Skin epidermis (tissue), 12 donors: ENCODE measurements around the gene CCDC172.
A peak's percentile ranks its signal among the peaks of the same experiment; 100 is the strongest.

ENCODE experiments used
- H3K27ac ChIP-seq, 21 experiments: fragments of 200-600 bp; sonication (generic) in 11 of 21; one replicate each; pipeline ENCODE4 v1.5.0; 2020; ENCODE audit warnings: mild to moderate bottlenecking in 3 of 21, inconsistent platforms in 2 of 21, moderate library complexity in 2 of 21
- H3K4me3 ChIP-seq, 7 experiments: fragments of 200-600 bp; sonication (generic) in 2 of 7; one replicate each; pipeline ENCODE4 v1.5.0; 2020; ENCODE audit warnings: inconsistent platforms in 2 of 7, mild to moderate bottlenecking in 2 of 7, moderate library complexity in 1 of 7

CCDC172 gene

GRCh38 chr10:116421815-116422214 is 97.6 kb downstream of the CCDC172 start:
- H3K27ac ChIP-seq = no peak overlapping the region
- no peak overlapping the region for H3K4me3 ChIP-seq

DNA sequence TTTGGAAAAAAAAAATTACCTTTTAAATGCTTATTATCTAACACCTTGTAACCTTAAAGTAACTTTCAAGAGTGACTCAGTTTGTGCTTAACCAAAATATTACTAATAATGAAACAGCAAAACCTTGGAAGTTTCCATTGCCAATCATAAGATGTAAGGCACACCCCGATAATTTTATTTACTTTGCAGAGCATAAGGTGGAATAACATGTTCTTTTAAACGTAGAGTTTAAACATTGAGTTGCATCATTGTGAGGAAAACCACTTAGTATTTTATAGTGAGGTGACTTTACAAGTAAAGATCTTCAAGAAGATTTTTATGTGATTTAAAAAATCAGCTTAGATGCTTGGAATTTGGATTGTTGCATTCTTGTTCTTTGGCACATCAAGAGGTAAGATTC is 103.4 kb downstream of the CCDC172 start, which contains the start of gene PNLIPRP3:
PNLIPRP3 (plus strand) TSS at position 177 of the 400 bp plus-strand sequence; CDS start at position 343, 166 bp downstream.
- H3K27ac ChIP-seq = peak within 1 kb of the TSS in 17 of 21 experiments; percentile 1 to 89 (median 69)
- peak within 1 kb of the TSS in 4 of 7 experiments; percentile 10 to 36 (median 22) for H3K4me3 ChIP-seq

- Histone ChIP-seq H3K27ac (peak overlapping the region in 17 of 21 experiments; percentile 20 to 89 (median 75)), H3K4me3 (peak overlapping the region in 4 of 7 experiments; percentile 2 to 36 (median 15))
Measured at GRCh38 chr10:116429288-116429977, 105.2 kb downstream of the CCDC172 start.
